H9 (cell line): ENCODE measurements around the gene MAP3K7CL. TPM values are rescaled to one million over a fixed set of nuclear protein-coding genes. Genes with fewer than 3 reads are reported as not detected.

Source experiments
- DNase-seq: peaks from one replicate; pipeline ENCODE4 v3.0.0-alpha.2; 2017
- H2AFZ ChIP-seq: one replicate; pipeline ENCODE4 v1.6.1; 2013; ENCODE audit warnings: mild to moderate bottlenecking, low read length, control low read depth, moderate library complexity
- H2AK5ac ChIP-seq: 2 replicates; pipeline ENCODE4 v1.6.1; 2013; ENCODE audit warnings: low read length, control low read depth, mixed read lengths; ENCODE audit not compliant: insufficient read length
- H2BK120ac ChIP-seq: one replicate; pipeline ENCODE4 v1.6.1; 2013; ENCODE audit warnings: low read depth, mild to moderate bottlenecking, low read length, control low read depth, inconsistent platforms; ENCODE audit not compliant: poor library complexity, severe bottlenecking
- H2BK12ac ChIP-seq: 2 replicates; pipeline ENCODE4 v1.6.1; 2013; ENCODE audit warnings: low read length, control low read depth, mixed read lengths, low read depth; ENCODE audit not compliant: insufficient read length
- H2BK15ac ChIP-seq: 2 replicates; pipeline ENCODE4 v1.6.1; 2013; ENCODE audit warnings: low read depth, low read length, control low read depth
- H2BK20ac ChIP-seq: one replicate; pipeline ENCODE4 v1.6.1; 2013; ENCODE audit warnings: low read depth, mild to moderate bottlenecking, low read length, control low read depth, inconsistent platforms; ENCODE audit not compliant: poor library complexity, severe bottlenecking
- H2BK5ac ChIP-seq: 2 replicates; pipeline ENCODE4 v1.6.1; 2013; ENCODE audit warnings: low read length, control low read depth, mixed read lengths; ENCODE audit not compliant: insufficient read length
- H3K14ac ChIP-seq: 2 replicates; pipeline ENCODE4 v1.6.1; 2013; ENCODE audit warnings: low read length, control low read depth; ENCODE audit not compliant: insufficient read depth
- H3K18ac ChIP-seq: 2 replicates; pipeline ENCODE4 v1.6.1; 2013; ENCODE audit warnings: low read depth, mild to moderate bottlenecking, mixed read lengths, low read length, control low read depth; ENCODE audit not compliant: insufficient read length
- H3K23ac ChIP-seq: 2 replicates; pipeline ENCODE4 v1.6.1; 2013; ENCODE audit warnings: low read length, control low read depth, mixed read lengths, low read depth; ENCODE audit not compliant: insufficient read length
- H3K23me2 ChIP-seq: 2 replicates; pipeline ENCODE4 v1.6.1; 2013; ENCODE audit warnings: low read depth, mild to moderate bottlenecking, mixed read lengths, low read length, control low read depth; ENCODE audit not compliant: insufficient read length, poor library complexity, severe bottlenecking
- H3K27ac ChIP-seq: 2 replicates; pipeline ENCODE4 v1.5.1; 2013; ENCODE audit warnings: low read length, control low read depth, mixed read lengths, low read depth; ENCODE audit not compliant: insufficient read length
- H3K27me3 ChIP-seq: 2 replicates; pipeline ENCODE4 v1.6.1; 2013; ENCODE audit warnings: low read length, control low read depth, inconsistent platforms; ENCODE audit not compliant: insufficient read depth
- H3K4ac ChIP-seq: 2 replicates; pipeline ENCODE4 v1.6.1; 2013; ENCODE audit warnings: low read depth, mild to moderate bottlenecking, control low read depth, inconsistent platforms, low read length, moderate library complexity
- H3K4me1 ChIP-seq: 2 replicates; pipeline ENCODE4 v1.6.1; 2013; ENCODE audit warnings: low read length, control low read depth, inconsistent platforms; ENCODE audit not compliant: insufficient read depth
- H3K4me2 ChIP-seq: 2 replicates; pipeline ENCODE4 v1.6.1; 2013; ENCODE audit warnings: low read length, control low read depth, mixed read lengths; ENCODE audit not compliant: insufficient read length, insufficient read depth
- H3K56ac ChIP-seq: 2 replicates; pipeline ENCODE4 v1.6.1; 2013; ENCODE audit warnings: low read depth, mild to moderate bottlenecking, mixed read lengths, low read length, control low read depth; ENCODE audit not compliant: insufficient read length
- H3K79me1 ChIP-seq: 2 replicates; pipeline ENCODE4 v1.6.1; 2013; ENCODE audit warnings: low read depth, mild to moderate bottlenecking, moderate library complexity, low read length, control low read depth, inconsistent platforms; ENCODE audit not compliant: insufficient read depth, poor library complexity, severe bottlenecking
- H3K79me2 ChIP-seq: 2 replicates; pipeline ENCODE4 v1.6.1; 2013; ENCODE audit warnings: low read length, control low read depth, inconsistent platforms; ENCODE audit not compliant: insufficient read depth
- H3K9ac ChIP-seq: 2 replicates; pipeline ENCODE4 v1.6.1; 2013; ENCODE audit warnings: low read length, control low read depth, mixed read lengths; ENCODE audit not compliant: insufficient read length; ENCODE audit errors: extremely low read depth
- H3K9me3 ChIP-seq: one replicate; pipeline ENCODE4 v1.6.1; 2013; ENCODE audit warnings: low read depth, low read length, inconsistent platforms; ENCODE audit not compliant: control insufficient read depth
- H3T11ph ChIP-seq: one replicate; pipeline ENCODE4 v1.6.1; 2013; ENCODE audit warnings: mild to moderate bottlenecking, low read length, control low read depth, inconsistent platforms
- H4K20me1 ChIP-seq: one replicate; pipeline ENCODE4 v1.6.1; 2013; ENCODE audit not compliant: control insufficient read depth, insufficient read length, insufficient read depth
- H4K5ac ChIP-seq: 2 replicates; pipeline ENCODE4 v1.6.1; 2013; ENCODE audit warnings: low read depth, mild to moderate bottlenecking, mixed read lengths, low read length, control low read depth; ENCODE audit not compliant: insufficient read length
- H4K8ac ChIP-seq: replicated peaks from 2 replicates; pipeline ENCODE4 v1.6.1; 2013; ENCODE audit warnings: low read length, control low read depth, mixed read lengths, low read depth; ENCODE audit not compliant: insufficient read length
- H4K91ac ChIP-seq: 2 replicates; pipeline ENCODE4 v1.6.1; 2013; ENCODE audit warnings: low read depth, mild to moderate bottlenecking, moderate library complexity, mixed read lengths, low read length, control low read depth; ENCODE audit not compliant: insufficient read length
- H3K27ac Mint-ChIP-seq, 3 experiments: 2 replicates in 2 of 3; 3 replicates in 1 of 3; pipeline ENCODE4 v1.8.0; 2020 to 2021; ENCODE audit warnings: mixed read lengths in 3 of 3, mild to moderate bottlenecking in 1 of 3, moderate library complexity in 1 of 3
- H3K27me3 Mint-ChIP-seq: 2 replicates; pipeline ENCODE4 v1.8.0; 2021; ENCODE audit warnings: low read depth, mild to moderate bottlenecking, moderate library complexity, mixed read lengths
- H3K36me3 Mint-ChIP-seq, 3 experiments: 2 replicates in 2 of 3; 3 replicates in 1 of 3; pipeline ENCODE4 v1.8.0; 2020 to 2021; ENCODE audit warnings: low read depth in 3 of 3, mixed read lengths in 3 of 3; ENCODE audit not compliant: insufficient read depth in 1 of 3
- H3K4me1 Mint-ChIP-seq, 2 experiments: 2 replicates each; pipeline ENCODE4 v1.8.0; 2020; ENCODE audit warnings: mixed read lengths in 2 of 2
- H3K4me3 Mint-ChIP-seq, 2 experiments: 2 replicates in 1 of 2; 3 replicates in 1 of 2; pipeline ENCODE4 v1.8.0; 2020 to 2021; ENCODE audit warnings: mild to moderate bottlenecking in 2 of 2, mixed read lengths in 2 of 2, moderate library complexity in 1 of 2
- H3K9me3 Mint-ChIP-seq, 2 experiments: 2 replicates in 1 of 2; 3 replicates in 1 of 2; pipeline ENCODE4 v1.8.0; 2020; ENCODE audit warnings: mild to moderate bottlenecking in 2 of 2, mixed read lengths in 2 of 2, moderate library complexity in 1 of 2
- CTCF ChIP-seq: fragments of 200-600 bp; sonication (generic); conservative IDR thresholded peaks from 3 replicates; pipeline ENCODE4 v1.8.0; 2021; ENCODE audit warnings: antibody characterized with exemption, mild to moderate bottlenecking
- WGBS: extraction: QIAGEN DNeasy Blood & Tissue Kit; methylation state at CpG from one replicate; pipeline ENCODE4 v1.1.7; 2013; ENCODE audit warnings: missing lambda C conversion rate, low lambda C conversion rate, mixed read lengths; ENCODE audit not compliant: insufficient read length; ENCODE audit errors: extremely low coverage; 5-methylcytosine and 5-hydroxymethylcytosine counted together
- total RNA-seq: library from RNA; stranded (reverse); gene quantifications from 2 replicates; pipeline ENCODE4 v1.2.1, GENCODE V29; 2021

Gene MAP3K7CL
- total RNA-seq, 1 experiment from 2014 or later: not detected

DNA sequence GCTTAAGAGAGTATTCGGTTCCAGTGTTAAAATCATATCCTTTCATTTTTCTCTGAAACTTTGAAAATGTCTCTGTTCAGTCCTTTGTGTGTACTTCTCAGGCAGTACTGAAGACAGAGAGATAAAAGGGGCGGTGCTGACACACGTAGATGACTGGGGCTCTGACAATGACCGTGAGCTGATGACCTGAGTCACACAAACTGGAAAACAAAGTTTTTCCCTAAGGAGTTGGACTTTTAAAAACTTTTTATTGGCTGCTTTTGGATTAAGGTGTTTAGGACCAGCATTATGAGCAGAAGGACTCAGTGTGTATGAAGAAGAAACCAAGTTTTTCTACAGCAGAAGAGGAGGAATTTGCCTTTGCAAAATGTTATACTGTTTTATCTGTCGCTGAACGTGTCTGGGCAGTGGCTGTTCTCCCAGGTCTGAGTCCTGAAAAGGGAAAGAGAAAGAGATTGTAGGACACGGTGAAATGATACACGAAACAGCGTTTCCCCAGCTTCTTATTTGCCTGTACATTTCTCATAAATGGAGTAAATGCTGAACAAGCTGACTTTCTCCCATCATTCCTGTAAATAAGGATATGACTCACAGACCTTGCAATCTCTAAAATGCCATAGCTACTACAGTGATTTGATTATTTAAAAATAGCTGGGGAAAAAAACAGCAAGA lies 51.5 kb downstream of the MAP3K7CL start:
- Histone ChIP-seq H3K4ac (no peak overlapping the region), H3K9me3 (no peaks in the 10 kb centered on the region), H3K79me1 (no peaks in the 10 kb centered on the region), H2AFZ (no peak overlapping the region), H3K9ac (no peak overlapping the region), H3K23ac (no peak overlapping the region), H2BK20ac (no peak overlapping the region), H3K27me3 (no peaks in the 10 kb centered on the region), H2AK5ac (no peak overlapping the region), H4K91ac (no peak overlapping the region), H4K20me1 (no peaks in the 10 kb centered on the region), H3K4me2 (no peak overlapping the region), H3T11ph (no peak overlapping the region), H4K8ac (no peak overlapping the region), H3K27ac (no peak overlapping the region), H3K23me2 (no peaks in the 10 kb centered on the region), H4K5ac (no peak overlapping the region), H3K18ac (no peak overlapping the region), H3K4me1 (no peaks in the 10 kb centered on the region), H3K14ac (no peak overlapping the region), H2BK120ac (no peak overlapping the region), H3K79me2 (no peaks in the 10 kb centered on the region), H2BK15ac (no peak overlapping the region), H2BK12ac (no peak overlapping the region), H2BK5ac (no peak overlapping the region), H3K56ac (no peak overlapping the region)
- H3K36me3 Mint-ChIP-seq: no peaks in the 10 kb centered on the region
- DNase-seq: no peak
- H3K9me3 Mint-ChIP-seq: no peaks in the 10 kb centered on the region; a peak in 1 of 5 replicates
- WGBS: no CpG with 5 or more reads among the region's 9 CpGs
- H3K27me3 Mint-ChIP-seq: peaks cover 2% of the 10 kb centered on the region; the same call in 1 of the 2 replicates
- H3K27ac Mint-ChIP-seq: peak overlapping the region in 2 of 3 experiments; percentile 13 to 30; a peak in 1 of 7 replicates
- TF ChIP-seq CTCF: no peak
- H3K4me3 Mint-ChIP-seq: no peak overlapping the region
- peaks cover 8 to 15% of the 10 kb centered on the region in 2 experiments for H3K4me1 Mint-ChIP-seq
